T-helper 1 cell treated with Interleukin-12 subunit alpha and Interleukin-12 subunit beta and Interleukin-4 antibody, amounts not matched to agents 30 μg/mL and 1 μg/mL, for 36 hours (primary cell): ENCODE results near the gene EXOC3L2.

ENCODE experiments used
- H3K27ac Mint-ChIP-seq: one replicate; pipeline ENCODE4 v1.8.0; 2021; ENCODE audit warnings: mild to moderate bottlenecking, mixed read lengths
- H3K27me3 Mint-ChIP-seq: one replicate; pipeline ENCODE4 v1.8.0; 2021; ENCODE audit warnings: low read depth, mixed read lengths
- H3K36me3 Mint-ChIP-seq: one replicate; pipeline ENCODE4 v1.8.0; 2021; ENCODE audit warnings: low read depth, mixed read lengths
- H3K4me1 Mint-ChIP-seq: one replicate; pipeline ENCODE4 v1.8.0; 2021; ENCODE audit warnings: low read depth, mixed read lengths
- H3K4me3 Mint-ChIP-seq: one replicate; pipeline ENCODE4 v1.8.0; 2021; ENCODE audit warnings: mild to moderate bottlenecking, moderate library complexity, mixed read lengths
- H3K9me3 Mint-ChIP-seq: one replicate; pipeline ENCODE4 v1.8.0; 2021; ENCODE audit warnings: mixed read lengths

EXOC3L2 gene

DNA sequence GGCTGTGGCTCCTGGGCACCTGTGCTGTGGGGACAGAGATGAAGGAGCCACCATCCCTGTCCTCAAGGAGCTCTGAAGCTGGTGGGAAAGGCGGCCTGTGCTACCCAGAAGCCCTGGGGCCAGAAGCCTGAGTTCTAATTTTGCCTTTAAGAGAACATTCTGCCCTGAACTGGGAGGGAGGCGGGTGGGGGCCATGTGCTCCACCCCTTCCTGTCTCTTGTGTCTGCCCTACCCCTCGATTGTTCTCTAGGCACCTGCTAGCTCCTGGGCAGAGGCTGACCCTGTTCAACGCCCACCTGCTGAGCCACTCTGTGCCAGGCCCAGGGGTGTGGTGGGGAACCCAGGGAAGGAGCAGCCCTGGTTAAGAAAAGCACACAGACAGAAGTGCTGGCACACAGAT is 73.0 kb downstream of the EXOC3L2 start:
- Mint-ChIP-seq H3K9me3 (no peaks in the 10 kb centered on the region), H3K4me3 (peak overlapping the region; percentile 17), H3K27me3 (no peaks in the 10 kb centered on the region), H3K4me1 (peaks cover 31% of the 10 kb centered on the region), H3K27ac (peak overlapping the region; percentile 36), H3K36me3 (no peaks in the 10 kb centered on the region)

DNA sequence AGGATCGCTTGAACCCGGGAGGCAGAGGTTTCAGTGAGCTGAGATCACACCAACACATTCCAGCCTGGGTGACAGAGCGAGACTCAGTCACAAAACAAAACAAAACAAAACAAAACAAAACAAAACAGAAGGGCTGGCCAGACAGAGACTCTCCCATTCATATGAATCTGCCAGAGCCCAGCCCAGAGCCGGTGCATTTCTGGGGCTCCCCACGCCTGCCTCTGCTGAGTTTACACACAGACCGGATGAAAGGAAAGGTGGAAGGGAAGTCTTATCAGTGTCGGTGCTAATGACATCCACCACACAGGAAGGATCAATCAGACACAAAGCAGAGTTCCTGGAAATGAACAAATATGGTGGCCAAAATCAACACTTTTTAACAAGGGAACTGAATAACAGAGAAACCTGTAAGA is 74.0 kb downstream of the EXOC3L2 start:
- H3K27me3 Mint-ChIP-seq = no peaks in the 10 kb centered on the region
- H3K4me3 Mint-ChIP-seq = peak overlapping the region; percentile 80
- H3K9me3 Mint-ChIP-seq = no peaks in the 10 kb centered on the region
- peaks cover 32% of the 10 kb centered on the region for H3K4me1 Mint-ChIP-seq
- H3K36me3 Mint-ChIP-seq = no peaks in the 10 kb centered on the region
- peak overlapping the region; percentile 95 for H3K27ac Mint-ChIP-seq

DNA sequence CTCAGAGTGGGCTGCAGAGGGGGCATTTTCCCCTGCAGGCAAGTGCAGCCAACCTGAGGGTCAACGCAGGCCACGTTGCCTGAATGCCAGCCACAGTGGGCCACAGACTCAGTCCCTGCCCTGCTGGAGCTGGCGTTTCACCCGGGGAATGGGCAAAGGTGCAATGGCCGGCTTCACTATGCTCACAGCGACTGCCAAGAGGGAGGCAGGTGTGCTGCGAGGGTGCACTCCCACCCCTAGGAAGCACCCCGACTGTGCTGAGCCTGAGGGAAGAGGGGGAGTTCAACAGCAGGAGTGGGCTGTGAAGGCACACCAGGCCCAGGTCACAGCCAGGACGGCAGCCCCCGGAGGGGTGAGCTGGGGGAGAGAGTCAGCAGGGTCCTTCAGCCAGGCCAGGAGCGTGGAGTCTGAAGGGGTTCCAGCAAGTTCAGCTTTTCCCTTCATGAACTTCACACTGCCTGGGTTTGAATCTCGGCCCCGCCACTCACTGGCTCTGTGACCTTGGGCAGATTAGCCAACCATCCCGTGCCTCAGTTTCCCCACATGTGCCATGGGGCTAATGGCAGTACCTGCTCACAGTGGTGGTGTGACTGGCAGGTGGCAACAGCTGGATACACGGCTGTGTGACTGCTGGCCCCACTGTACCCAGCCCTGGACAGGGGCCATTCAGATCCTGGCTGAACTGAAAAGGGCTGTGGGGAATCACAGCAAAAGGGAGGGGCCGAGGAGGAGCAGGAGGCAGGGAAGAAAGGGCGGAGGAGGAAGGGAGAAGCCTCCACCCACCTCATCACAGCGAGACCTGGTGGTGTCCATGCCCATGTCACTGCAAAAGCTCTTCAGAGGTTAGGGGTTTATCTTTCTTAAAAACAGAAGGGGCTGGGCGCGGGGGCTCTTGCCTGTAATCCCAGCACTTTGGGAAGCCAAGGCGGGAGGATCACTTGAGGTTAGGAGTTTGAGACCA is 74.8 kb downstream of the EXOC3L2 start:
- no peaks in the 10 kb centered on the region for H3K27me3 Mint-ChIP-seq

DNA sequence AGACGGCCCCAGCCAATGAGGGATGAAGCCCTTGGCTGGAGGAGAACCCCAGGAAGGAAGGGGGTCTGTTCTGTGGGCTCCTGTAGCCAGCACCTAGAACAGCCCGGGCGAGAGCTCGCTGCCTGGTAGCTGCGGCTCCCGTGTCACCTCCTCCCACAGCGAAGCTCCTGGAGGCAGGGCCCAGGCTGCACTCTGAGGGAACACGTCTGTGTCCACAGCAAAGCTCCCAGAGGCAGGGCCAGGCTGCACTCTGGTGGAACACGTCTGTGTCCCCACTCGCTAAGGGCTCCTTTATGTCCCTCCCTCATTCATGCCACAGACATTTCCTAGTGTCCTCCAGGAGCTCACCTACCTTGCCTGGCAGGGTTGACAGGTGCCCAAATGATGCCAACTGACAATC is 75.6 kb downstream of the EXOC3L2 start:
- Mint-ChIP-seq H3K4me3 (no peak overlapping the region), H3K9me3 (no peaks in the 10 kb centered on the region), H3K4me1 (peaks cover 32% of the 10 kb centered on the region), H3K27me3 (no peaks in the 10 kb centered on the region), H3K36me3 (no peaks in the 10 kb centered on the region), H3K27ac (no peak overlapping the region)

More for the DNA sequence above, 74.8 kb downstream of the EXOC3L2 start:
- Mint-ChIP-seq H3K27ac (peak overlapping the region; percentile 95), H3K9me3 (no peaks in the 10 kb centered on the region), H3K36me3 (no peaks in the 10 kb centered on the region), H3K4me3 (no peak overlapping the region), H3K4me1 (peaks cover 33% of the 10 kb centered on the region)

DNA sequence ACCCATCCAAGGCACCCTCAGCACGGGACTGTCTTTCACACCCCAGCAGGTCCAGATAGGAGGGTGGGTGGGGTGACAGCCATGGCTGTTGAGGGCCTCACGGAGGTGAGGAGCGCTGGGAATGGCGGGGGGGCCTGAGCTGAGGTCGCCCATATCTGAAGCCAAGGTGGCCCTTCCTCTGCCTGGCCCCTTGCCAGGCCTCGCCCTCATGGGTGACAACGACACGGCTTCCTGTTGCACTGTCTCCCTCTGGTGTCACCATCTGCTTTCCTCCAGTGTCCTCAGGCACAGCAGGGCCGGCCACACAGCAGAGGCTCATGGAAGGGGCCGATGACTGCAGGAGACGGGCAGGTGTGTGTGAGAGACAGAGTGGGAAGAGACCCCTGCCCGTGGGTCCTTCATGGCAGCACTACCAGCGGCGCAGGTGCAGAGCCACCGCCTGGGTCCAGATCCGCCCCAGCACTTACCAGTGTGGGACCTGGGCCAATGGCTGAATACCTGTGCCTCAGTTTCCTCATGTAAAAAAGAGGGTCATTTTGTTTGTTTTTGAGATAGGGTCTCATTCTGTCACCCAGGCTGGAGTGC is 76.3 kb downstream of the EXOC3L2 start:
- no peaks in the 10 kb centered on the region for H3K36me3 Mint-ChIP-seq
- peak overlapping the region; percentile 15 for H3K27ac Mint-ChIP-seq
- H3K4me3 Mint-ChIP-seq = no peak overlapping the region
- H3K27me3 Mint-ChIP-seq = no peaks in the 10 kb centered on the region
- peaks cover 35% of the 10 kb centered on the region for H3K4me1 Mint-ChIP-seq
- H3K9me3 Mint-ChIP-seq = no peaks in the 10 kb centered on the region

DNA sequence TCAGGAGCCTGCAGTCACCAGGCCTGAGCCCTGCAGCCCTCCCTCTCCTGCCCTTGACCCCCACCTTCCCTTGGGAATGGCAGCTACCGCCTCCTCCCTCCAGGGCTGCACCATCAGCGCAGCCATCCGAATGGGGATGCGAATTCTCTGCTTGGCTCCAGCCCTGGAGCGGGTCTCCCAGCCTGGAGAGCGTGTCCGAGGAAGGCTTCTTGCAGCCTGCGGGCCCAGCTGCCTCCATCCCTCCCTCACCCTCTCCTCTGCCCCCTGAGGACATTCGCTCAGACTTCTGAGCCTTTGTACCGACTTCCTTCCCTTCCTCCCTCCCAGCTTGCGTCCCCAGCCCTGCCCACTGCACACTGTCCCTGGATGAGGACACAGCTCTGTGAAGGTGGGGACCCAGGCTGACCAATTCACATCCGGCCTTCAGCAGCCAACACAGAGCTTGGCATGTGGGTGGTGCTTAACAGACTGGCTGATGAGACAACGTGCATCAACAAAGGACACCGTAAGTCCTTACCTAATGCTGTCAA is 78.4 kb downstream of the EXOC3L2 start:
- Mint-ChIP-seq H3K27ac (no peak overlapping the region), H3K27me3 (no peaks in the 10 kb centered on the region), H3K36me3 (no peaks in the 10 kb centered on the region), H3K4me1 (peaks cover 27% of the 10 kb centered on the region), H3K9me3 (no peaks in the 10 kb centered on the region), H3K4me3 (no peak overlapping the region)

DNA sequence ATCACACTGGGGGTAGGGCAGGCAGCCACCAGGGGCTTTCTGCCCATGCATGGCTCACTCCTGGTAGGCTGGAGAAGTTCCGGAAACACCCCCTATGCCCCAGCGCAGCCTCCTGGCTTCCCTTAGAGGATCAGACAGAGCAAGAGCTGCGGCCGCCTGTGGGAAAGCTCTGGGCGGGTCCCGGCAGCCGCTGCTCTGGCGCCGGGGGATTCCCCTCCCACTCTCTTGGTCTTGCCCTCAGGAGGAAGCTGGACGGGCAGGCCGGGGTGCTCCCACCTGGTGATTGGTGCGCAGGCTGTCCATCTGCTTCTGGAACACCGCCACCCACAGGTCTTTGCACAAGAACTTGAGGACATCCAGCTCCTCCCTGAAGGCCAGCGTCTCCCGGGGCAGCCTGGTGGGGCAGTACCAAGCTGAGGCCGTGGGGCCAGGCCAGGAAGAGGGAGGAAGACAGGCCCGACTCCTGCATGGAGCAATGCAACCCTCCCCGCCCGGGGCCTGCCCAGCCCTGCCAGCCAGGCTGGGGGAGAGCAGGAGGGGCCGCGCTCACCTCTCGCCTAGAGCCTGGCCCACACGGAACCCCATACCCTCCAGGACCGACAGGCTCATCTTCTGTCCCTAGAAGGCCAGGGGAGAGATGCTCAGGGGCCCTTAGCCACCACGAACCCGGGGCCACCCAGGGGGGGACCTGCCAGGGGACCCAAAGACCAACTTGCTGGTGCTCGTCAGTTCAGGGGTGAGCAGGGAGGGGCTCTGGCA is 80.5 kb downstream of the EXOC3L2 start:
- no peaks in the 10 kb centered on the region for H3K9me3 Mint-ChIP-seq
- peaks cover 7% of the 10 kb centered on the region for H3K27me3 Mint-ChIP-seq
- peaks cover 15% of the 10 kb centered on the region for H3K4me1 Mint-ChIP-seq
- H3K4me3 Mint-ChIP-seq = no peak overlapping the region
- H3K27ac Mint-ChIP-seq = no peak overlapping the region
- no peaks in the 10 kb centered on the region for H3K36me3 Mint-ChIP-seq

DNA sequence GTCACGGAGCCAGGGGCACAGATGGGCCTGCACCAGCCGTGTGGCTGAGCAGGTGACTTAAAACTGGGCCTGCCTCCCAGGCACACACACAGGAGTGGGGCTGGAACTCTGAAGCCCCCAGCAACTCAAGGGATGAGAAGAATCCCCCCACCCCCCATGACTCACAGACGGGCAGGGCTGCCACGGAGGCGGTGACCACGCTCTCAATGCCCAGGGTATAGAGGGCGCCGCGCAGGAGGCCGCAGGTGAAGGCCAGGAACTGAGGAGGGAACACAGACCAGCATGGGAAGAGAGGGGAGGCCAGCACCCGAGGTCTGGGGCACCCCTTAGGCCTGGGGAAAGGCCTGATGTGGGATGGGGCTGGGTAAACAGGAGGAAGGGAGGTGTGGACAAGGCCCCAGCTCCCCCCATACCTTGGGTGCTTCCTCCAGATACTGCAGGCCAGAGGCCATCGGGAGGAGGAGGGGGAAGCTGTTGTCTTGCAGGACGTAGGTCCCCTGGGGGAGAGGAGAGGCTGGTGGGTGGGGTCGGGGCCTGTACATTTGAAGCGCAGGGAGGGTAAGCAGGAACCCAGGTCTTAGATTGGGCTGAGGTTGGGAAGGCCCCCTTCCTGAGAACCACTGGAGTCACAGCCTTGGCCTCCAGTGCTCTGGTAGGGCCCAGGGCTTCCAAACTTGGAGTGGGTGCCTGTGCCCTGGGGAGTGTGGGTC is 81.3 kb downstream of the EXOC3L2 start:
- no peak overlapping the region for H3K27ac Mint-ChIP-seq
- H3K27me3 Mint-ChIP-seq = peaks cover 7% of the 10 kb centered on the region
- H3K4me3 Mint-ChIP-seq = no peak overlapping the region
- peaks cover 14% of the 10 kb centered on the region for H3K4me1 Mint-ChIP-seq
- no peaks in the 10 kb centered on the region for H3K36me3 Mint-ChIP-seq
- no peaks in the 10 kb centered on the region for H3K9me3 Mint-ChIP-seq

DNA sequence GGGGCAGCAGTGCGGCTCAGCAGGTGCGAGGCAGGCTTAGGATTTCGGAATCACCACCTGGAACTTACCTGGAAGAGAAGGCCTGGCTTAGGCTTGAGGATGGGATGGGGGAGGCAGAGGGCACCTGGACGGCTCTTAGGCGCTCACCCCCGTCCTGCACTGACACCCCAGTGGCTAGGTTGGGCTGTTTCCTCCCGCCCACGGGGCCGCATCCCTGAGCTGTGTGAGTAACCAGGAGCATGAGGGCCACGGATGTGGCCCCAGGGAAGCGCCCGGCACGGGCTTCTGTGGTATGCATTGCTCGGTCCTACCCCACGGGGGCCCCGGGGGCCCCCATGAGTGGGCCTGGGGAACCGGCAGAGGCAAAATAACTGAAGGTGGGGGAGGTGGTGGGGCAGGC is 82.1 kb downstream of the EXOC3L2 start:
- H3K27me3 Mint-ChIP-seq = peaks cover 11% of the 10 kb centered on the region
- peaks cover 13% of the 10 kb centered on the region for H3K4me1 Mint-ChIP-seq
- no peak overlapping the region for H3K27ac Mint-ChIP-seq
- H3K4me3 Mint-ChIP-seq = no peak overlapping the region
- no peaks in the 10 kb centered on the region for H3K36me3 Mint-ChIP-seq
- H3K9me3 Mint-ChIP-seq = no peaks in the 10 kb centered on the region

DNA sequence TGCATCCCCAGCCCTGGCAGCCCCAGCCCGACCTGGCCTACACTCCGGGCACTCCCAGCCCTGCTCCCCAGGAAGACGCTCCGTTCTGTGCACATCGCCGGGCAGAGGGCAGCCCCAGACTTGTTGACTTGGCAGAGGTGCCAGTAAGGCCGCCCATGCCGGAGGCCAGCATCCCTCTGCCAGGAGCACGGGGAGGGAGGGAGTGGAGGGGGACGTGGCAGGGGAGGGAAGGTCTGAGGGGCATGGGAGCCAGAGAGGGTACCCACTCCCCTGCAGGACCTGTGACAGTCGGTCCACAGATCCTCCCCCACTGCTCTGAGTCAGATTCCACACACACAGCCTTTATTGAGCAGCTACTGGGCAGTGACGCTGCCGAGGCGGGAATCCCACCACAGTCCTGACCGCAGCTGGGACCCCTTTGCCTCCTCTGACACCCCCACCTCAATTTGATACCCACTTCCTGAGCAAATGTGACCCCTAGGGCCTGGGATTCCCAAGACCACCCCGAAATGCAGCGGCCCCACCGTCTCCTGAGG is 82.5 kb downstream of the EXOC3L2 start:
- Mint-ChIP-seq H3K4me1 (peaks cover 13% of the 10 kb centered on the region), H3K4me3 (no peak overlapping the region), H3K27me3 (peaks cover 16% of the 10 kb centered on the region), H3K9me3 (no peaks in the 10 kb centered on the region), H3K27ac (no peak overlapping the region), H3K36me3 (no peaks in the 10 kb centered on the region)
